GM23338 (cell line): ENCODE data around the gene RAPGEF5. TPM values are rescaled to one million over a fixed set of nuclear protein-coding genes. Genes with fewer than 3 reads are reported as not detected.

Source experiments
- ATAC-seq: fragments of 200-7000 bp; cut with Tn5 transposase; 3 replicates; pipeline ENCODE4 v1.9.1; 2020
- DNase-seq: peaks from one replicate; pipeline ENCODE4 v3.0.0-alpha.2; 2015; ENCODE audit warnings: low spot score
- H2AFZ ChIP-seq: fragments of 200-600 bp; sonication (generic); 2 replicates; pipeline ENCODE4 v1.8.0; 2016; ENCODE audit warnings: antibody characterized with exemption, mild to moderate bottlenecking, moderate library complexity
- H3F3A ChIP-seq: fragments of 200-600 bp; sonication (generic); replicated peaks from 2 replicates; pipeline ENCODE4 v1.8.0; 2017; ENCODE audit warnings: antibody characterized with exemption, mixed run types, low read depth
- H3K27ac ChIP-seq: fragments of 200-600 bp; sonication (generic); 2 replicates; pipeline ENCODE4 v1.6.1; 2016; ENCODE audit warnings: low read depth
- H3K27me3 ChIP-seq: fragments of 200-600 bp; sonication (generic); 2 replicates; pipeline ENCODE4 v1.8.0; 2016; ENCODE audit warnings: mild to moderate bottlenecking, mixed run types, moderate library complexity; ENCODE audit not compliant: insufficient read depth
- H3K36me3 ChIP-seq: fragments of 200-600 bp; sonication (generic); 2 replicates; pipeline ENCODE4 v1.8.0; 2016; ENCODE audit warnings: mild to moderate bottlenecking; ENCODE audit not compliant: insufficient read depth
- H3K4me1 ChIP-seq: fragments of 200-600 bp; sonication (generic); 2 replicates; pipeline ENCODE4 v1.8.0; 2016; ENCODE audit warnings: mild to moderate bottlenecking, moderate library complexity; ENCODE audit not compliant: insufficient read depth
- H3K4me2 ChIP-seq: fragments of 200-600 bp; sonication (generic); 2 replicates; pipeline ENCODE4 v1.7.1; 2017; ENCODE audit warnings: mixed run types
- H3K4me3 ChIP-seq: fragments of 200-600 bp; sonication (generic); 2 replicates; pipeline ENCODE4 v1.6.1; 2016; ENCODE audit warnings: mixed run types
- H3K79me2 ChIP-seq: fragments of 200-600 bp; sonication (generic); replicated peaks from 2 replicates; pipeline ENCODE4 v1.8.0; 2017; ENCODE audit warnings: mild to moderate bottlenecking; ENCODE audit not compliant: insufficient read depth
- H3K9me2 ChIP-seq: fragments of 200-600 bp; sonication (generic); 2 replicates; pipeline ENCODE4 v1.8.0; 2017; ENCODE audit not compliant: insufficient read depth
- H4K20me1 ChIP-seq: fragments of 200-600 bp; sonication (generic); replicated peaks from 2 replicates; pipeline ENCODE4 v1.8.0; 2017; ENCODE audit warnings: mild to moderate bottlenecking; ENCODE audit not compliant: insufficient read depth
- H3K27ac Mint-ChIP-seq: 2 replicates; pipeline ENCODE4 v1.8.0; 2020; ENCODE audit warnings: inconsistent platforms, mild to moderate bottlenecking, moderate library complexity, mixed read lengths
- H3K27me3 Mint-ChIP-seq: 3 replicates; pipeline ENCODE4 v1.8.0; 2022; ENCODE audit warnings: low read depth, mild to moderate bottlenecking, moderate library complexity, mixed read lengths, inconsistent platforms; ENCODE audit not compliant: insufficient read depth, poor library complexity
- H3K36me3 Mint-ChIP-seq: 3 replicates; pipeline ENCODE4 v1.8.0; 2021; ENCODE audit warnings: low read depth, mild to moderate bottlenecking, inconsistent platforms, moderate library complexity, mixed read lengths
- H3K4me1 Mint-ChIP-seq: 3 replicates; pipeline ENCODE4 v1.8.0; 2020; ENCODE audit warnings: mild to moderate bottlenecking, inconsistent platforms, mixed read lengths
- H3K4me3 Mint-ChIP-seq: 3 replicates; pipeline ENCODE4 v1.8.0; 2021; ENCODE audit warnings: moderate library complexity, mild to moderate bottlenecking, inconsistent platforms, mixed read lengths
- H3K9me3 Mint-ChIP-seq: 3 replicates; pipeline ENCODE4 v1.8.0; 2020; ENCODE audit warnings: moderate library complexity, mild to moderate bottlenecking, inconsistent platforms, mixed read lengths
- EZH2 ChIP-seq: fragments of 200-600 bp; sonication (generic); IDR thresholded peaks from one replicate; pipeline ENCODE4 v1.8.0; 2017; ENCODE audit warnings: antibody characterized with exemption, mild to moderate bottlenecking, low read depth; ENCODE audit not compliant: unreplicated experiment
- EZH2phosphoT487 ChIP-seq: fragments of 200-600 bp; sonication (generic); IDR thresholded peaks from one replicate; pipeline ENCODE4 v1.8.1; 2018; ENCODE audit warnings: antibody characterized with exemption; ENCODE audit not compliant: unreplicated experiment
- JUNB ChIP-seq: IDR thresholded peaks from one replicate; pipeline ENCODE4 v1.6.1; 2016; ENCODE audit warnings: antibody characterized with exemption; ENCODE audit not compliant: unreplicated experiment
- ZNF114 ChIP-seq: fragments of 250-450 bp; sonication (Bioruptor Pico); IDR thresholded peaks from 2 replicates; pipeline ENCODE4 v1.5.0; 2020; ENCODE audit warnings: mild to moderate bottlenecking, moderate library complexity
- ZNF331 ChIP-seq: fragments of 250-450 bp; sonication (Bioruptor Pico); IDR thresholded peaks from 2 replicates; pipeline ENCODE4 v1.5.0; 2020; ENCODE audit warnings: low read depth, mild to moderate bottlenecking, moderate library complexity
- ZNF462 ChIP-seq: fragments of 250-450 bp; sonication (Bioruptor Pico); IDR thresholded peaks from 2 replicates; pipeline ENCODE4 v1.5.0; 2020; ENCODE audit warnings: mild to moderate bottlenecking, moderate library complexity
- polyA plus RNA-seq: library from polyadenylated mRNA; unstranded; fragments of >200 nt; fragmentation: Nextera tagmentation; extraction: Ambion mirVana; gene quantifications from 2 replicates; pipeline ENCODE4 v1.2.1, GENCODE V29; 2016
- total RNA-seq: library from RNA; depleted of rRNA; stranded (reverse); fragments of >200 nt; shearing (Covaris generic); gene quantifications from 2 replicates; pipeline ENCODE4 v1.2.3, GENCODE V29; 2014

RAPGEF5 gene
- total and polyA plus RNA-seq, 2 experiments from 2014 or later, result 6.3 to 13.1 TPM

DNA sequence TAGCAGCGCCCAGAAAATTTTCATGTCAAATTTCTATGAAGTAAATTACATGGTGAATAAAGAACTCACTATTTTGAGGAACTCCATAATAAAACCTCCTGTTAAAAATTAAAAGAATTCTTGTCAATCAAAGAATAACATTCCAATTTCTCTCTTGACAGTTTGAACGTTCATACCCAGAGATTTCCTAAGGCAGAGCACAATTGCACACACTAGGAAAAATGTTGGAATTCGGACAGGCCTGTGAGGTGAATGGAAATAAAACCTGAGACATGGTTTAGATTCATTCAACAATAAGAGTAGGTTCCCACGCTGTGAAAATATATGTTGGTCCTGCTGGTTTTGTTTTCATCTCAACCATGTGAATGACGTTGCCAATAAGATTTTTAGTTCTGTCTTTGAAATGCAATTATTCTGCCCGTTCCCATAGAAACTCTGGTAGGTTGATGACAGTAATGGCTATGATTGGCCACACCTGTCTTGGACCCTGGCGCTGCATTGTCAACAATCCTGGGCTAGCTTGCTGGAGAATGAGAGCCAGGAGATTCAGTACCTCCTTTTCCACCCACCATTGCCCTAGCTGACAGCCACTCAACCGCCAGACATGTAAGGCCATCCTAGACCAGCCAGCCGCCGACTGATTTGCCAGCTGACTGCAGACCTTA lies 43.3 kb upstream of the RAPGEF5 start:
- H4K20me1 ChIP-seq, result no peaks in the 10 kb centered on the region
- no peaks in the 10 kb centered on the region for H3K79me2 ChIP-seq
- Mint-ChIP-seq H3K27me3 (peaks cover 4% of the 10 kb centered on the region), H3K4me1 (peaks cover 9% of the 10 kb centered on the region; the same call in 2 of the 3 replicates), H3K36me3 (no peaks in the 10 kb centered on the region), H3K4me3 (no peak overlapping the region), H3K9me3 (no peaks in the 10 kb centered on the region), H3K27ac (no peak overlapping the region)
- no peaks in the 10 kb centered on the region for H3F3A ChIP-seq
- no peak overlapping the region for H3K4me3 ChIP-seq
- H3K4me2 ChIP-seq, result no peak overlapping the region
- H3K36me3 ChIP-seq, result no peaks in the 10 kb centered on the region
- DNase-seq (no peak), ATAC-seq (no peak)
- no peaks in the 10 kb centered on the region for H3K9me2 ChIP-seq
- H3K27me3 ChIP-seq, result no peaks in the 10 kb centered on the region
- no peak overlapping the region for H3K27ac ChIP-seq
- no peak overlapping the region for H2AFZ ChIP-seq
- H3K4me1 ChIP-seq, result 0 out of 2 replicates have a peak, but pooled peaks cover 3% of the 10 kb centered on the region
- TF ChIP-seq ZNF114 (CRISPR knock-in tag) (no peak), EZH2phosphoT487 (no peak), ZNF331 (CRISPR knock-in tag) (no peak), ZNF462 (CRISPR knock-in tag) (no peak), EZH2 (no peak), JUNB (no peak)
